ENCODE data around the gene KRT13. TPM values are rescaled to one million over a fixed set of nuclear protein-coding genes. Genes with fewer than 3 reads are reported as not detected.
"Not testable (repeated sequence)": the region's sequence is repeated elsewhere in the genome, so short reads cannot be mapped to it uniquely, and the experiment has no call there.

Gene KRT13
- 0.73 TPM for total RNA-seq

- no peaks in the 10 kb centered on the region for H3K9me3 ChIP-seq (ENCODE audit: low read depth, low read length)
- H3K4me1 ChIP-seq (ENCODE audit: insufficient read depth, low read length), result peaks cover 6% of the 10 kb centered on the region
- H3K27me3 ChIP-seq (ENCODE audit: insufficient read depth, low read length), result no peaks in the 10 kb centered on the region
- no peak within 1 kb of the TSS for H3K4me3 ChIP-seq (ENCODE audit: low read length)
Observed at GRCh38 chr17:41505007-41505808, at the start of gene KRT13. Gene KRT13, minus strand, starts transcription at chr17:41505612. Its CDS starts 62 bp downstream, at chr17:41505550.

DNA sequence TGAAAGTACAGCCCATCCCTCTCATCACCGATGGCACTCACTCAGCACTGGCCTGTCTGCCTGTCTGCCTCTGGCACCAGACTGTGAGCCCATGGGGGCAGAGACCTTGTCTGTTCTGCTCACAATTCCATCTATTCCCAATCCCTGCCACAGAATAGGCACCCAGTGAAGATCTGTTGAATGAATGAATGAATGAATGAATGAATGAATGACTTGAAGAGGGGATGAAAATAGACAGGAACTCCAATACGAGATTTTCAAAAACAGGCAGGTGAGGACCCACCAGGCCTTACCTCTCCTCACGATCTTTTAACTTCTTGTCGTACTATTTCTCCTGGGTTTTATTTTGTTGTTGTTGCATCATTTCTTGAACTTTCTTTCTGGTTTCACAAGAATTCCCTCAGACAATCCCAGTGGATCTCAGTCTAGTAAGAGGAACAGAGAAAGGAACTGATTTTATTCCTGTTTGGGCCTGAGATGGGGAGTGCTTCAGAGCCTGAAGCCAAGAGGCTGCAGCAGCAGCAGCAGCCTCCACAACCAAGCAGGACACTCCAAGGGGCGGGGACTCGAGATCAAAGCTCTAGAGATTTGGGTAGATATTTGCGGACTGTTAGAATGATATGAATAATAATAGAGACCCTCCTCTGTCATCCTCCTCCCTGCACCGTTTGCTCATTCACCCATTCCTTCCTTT is 48.7 kb upstream of the KRT13 start:
- Histone ChIP-seq H3K4me1 (ENCODE audit: insufficient read depth, low read length) (peaks cover under 1% of the 10 kb centered on the region), H3K4me3 (ENCODE audit: low read length) (no peak overlapping the region), H3K27me3 (ENCODE audit: insufficient read depth, low read length) (no peaks in the 10 kb centered on the region), H3K9me3 (ENCODE audit: low read depth, low read length) (no peaks in the 10 kb centered on the region)

DNA sequence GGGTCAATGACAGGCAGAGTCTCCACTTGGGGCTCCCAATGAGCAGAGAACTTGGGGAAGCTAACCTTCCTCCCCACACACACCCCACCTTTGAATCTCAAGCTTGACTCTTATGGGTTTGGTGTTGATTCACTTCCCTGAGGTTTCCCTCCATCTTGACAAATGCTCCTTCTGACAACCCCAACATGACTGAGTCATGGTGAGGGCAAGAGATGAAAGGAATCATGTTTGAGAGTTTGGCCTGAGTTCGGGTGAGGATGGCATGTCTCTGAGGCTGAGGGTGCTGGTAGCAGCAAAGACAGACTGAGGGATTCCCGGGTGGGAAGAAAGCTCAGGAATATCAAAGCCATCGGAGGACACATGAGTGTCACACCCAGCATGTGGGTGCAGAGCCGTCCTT is 47.8 kb upstream of the KRT13 start:
- Histone ChIP-seq H3K4me3 (ENCODE audit: low read length) (no peak overlapping the region), H3K9me3 (ENCODE audit: low read depth, low read length) (no peaks in the 10 kb centered on the region), H3K4me1 (ENCODE audit: insufficient read depth, low read length) (peaks cover 10% of the 10 kb centered on the region), H3K27me3 (ENCODE audit: insufficient read depth, low read length) (no peaks in the 10 kb centered on the region)

DNA sequence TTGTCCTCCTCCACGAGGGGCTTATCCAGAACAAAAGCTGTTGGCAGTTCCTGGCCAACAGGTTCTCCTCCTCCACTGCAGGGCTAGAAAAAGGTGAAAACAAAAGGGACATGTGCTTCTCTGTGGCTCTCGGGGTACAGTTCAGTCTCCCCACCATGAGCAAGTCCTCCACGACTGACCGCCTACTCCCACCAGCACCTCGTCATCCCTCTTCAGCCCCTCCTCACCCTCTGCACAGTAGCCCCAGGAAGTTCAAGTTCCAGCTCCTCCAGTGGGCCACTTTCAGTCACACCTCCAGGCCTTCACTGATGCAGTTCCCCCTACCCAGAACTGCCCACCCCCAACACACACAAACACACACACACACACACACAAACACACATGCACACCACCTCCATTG is 47.0 kb upstream of the KRT13 start:
- Histone ChIP-seq H3K27me3 (ENCODE audit: insufficient read depth, low read length) (no peaks in the 10 kb centered on the region), H3K4me3 (ENCODE audit: low read length) (no peak overlapping the region), H3K9me3 (ENCODE audit: low read depth, low read length) (no peaks in the 10 kb centered on the region), H3K4me1 (ENCODE audit: insufficient read depth, low read length) (peaks cover 18% of the 10 kb centered on the region)

DNA sequence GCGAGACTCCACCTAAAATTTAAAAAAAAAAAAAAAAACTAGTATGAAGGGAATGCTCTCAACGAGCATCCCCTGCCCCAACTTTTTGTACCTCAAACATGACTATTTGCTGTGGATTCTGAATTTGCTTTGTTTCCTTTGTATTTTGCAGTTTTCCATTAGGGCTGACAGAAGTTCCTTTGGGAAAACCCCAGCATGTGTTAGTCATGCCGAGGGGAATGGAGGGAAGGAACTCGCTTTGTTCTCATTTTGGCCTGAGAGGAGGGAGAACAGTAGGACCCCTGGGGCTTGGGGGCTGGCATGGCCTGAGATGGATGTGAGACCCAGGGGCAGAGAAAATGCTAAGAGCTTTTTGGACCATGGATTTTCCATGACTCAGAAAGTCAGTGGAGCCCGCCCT is 46.0 kb upstream of the KRT13 start:
- H3K27me3 ChIP-seq (ENCODE audit: insufficient read depth, low read length), result no peaks in the 10 kb centered on the region
- peaks cover 18% of the 10 kb centered on the region for H3K4me1 ChIP-seq (ENCODE audit: insufficient read depth, low read length)
- no peaks in the 10 kb centered on the region for H3K9me3 ChIP-seq (ENCODE audit: low read depth, low read length)
- H3K4me3 ChIP-seq (ENCODE audit: low read length), result no peak overlapping the region

DNA sequence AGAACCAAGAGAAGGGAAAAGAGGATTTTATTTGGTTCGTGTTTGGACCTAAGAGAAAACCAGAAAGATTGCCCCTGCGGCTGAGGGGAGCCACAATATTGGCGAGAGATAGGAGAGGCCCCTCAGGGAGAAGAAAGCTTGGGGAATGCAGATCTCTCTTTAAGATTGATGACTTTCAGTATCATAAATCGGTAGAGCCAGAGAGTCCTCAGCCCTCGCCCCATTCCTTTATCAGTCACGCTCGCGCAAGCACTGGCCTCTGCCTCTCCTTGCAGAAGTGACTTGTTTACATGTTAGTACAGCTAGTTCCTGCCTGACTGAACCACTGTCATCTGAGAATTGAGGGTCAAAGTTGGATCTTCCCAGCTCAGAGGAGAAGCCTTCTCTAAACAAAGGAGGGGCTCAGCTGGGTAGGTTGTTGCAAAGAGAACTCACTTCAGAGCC is 44.2 kb upstream of the KRT13 start:
- H3K27me3 ChIP-seq (ENCODE audit: insufficient read depth, low read length), result no peaks in the 10 kb centered on the region
- peaks cover 18% of the 10 kb centered on the region for H3K4me1 ChIP-seq (ENCODE audit: insufficient read depth, low read length)
- no peaks in the 10 kb centered on the region for H3K9me3 ChIP-seq (ENCODE audit: low read depth, low read length)
- H3K4me3 ChIP-seq (ENCODE audit: low read length), result no peak overlapping the region

DNA sequence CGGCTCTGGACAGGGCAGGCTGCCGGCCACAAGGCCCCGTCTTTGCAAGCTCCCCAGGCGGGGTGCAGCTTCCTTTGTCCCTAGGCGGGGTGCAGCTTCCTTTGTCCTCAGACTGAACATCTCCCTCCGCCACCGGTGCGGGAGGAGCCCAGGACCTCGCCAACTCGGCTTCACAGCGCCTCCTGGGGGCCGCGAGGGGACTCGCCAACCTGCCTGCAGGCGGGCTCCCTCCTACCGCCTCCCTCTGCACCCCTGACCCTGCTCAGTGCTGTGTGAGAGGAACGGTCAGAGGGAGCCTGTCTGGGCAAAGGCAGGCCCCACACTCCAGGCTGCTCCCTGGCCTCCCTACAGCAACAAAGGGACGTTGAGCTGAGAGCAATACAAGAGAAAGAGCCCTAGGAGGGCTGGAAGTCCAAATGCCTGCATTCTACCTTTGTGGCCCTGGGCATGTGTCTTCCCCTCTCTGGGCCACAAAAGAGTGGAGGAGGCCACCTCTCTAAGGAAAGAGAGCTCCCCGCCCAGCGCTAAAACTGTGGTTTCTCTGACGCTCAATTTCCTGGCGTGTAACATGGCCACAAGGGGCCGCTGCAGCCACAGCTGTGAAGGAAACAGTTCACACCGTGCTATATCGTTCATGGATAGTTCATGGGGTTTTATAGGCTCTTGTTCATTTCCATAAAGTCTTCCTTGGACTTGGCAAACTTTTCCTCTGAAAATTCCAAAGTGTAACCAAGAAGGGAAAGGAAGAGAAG is 43.6 kb upstream of the KRT13 start:
- no peaks in the 10 kb centered on the region for H3K27me3 ChIP-seq (ENCODE audit: insufficient read depth, low read length)
- no peak overlapping the region for H3K4me3 ChIP-seq (ENCODE audit: low read length)
- peaks cover 18% of the 10 kb centered on the region for H3K4me1 ChIP-seq (ENCODE audit: insufficient read depth, low read length)
- H3K9me3 ChIP-seq (ENCODE audit: low read depth, low read length), result no peaks in the 10 kb centered on the region

- no peaks in the 10 kb centered on the region for H3K9me3 ChIP-seq (ENCODE audit: low read depth, low read length)
- H3K4me1 ChIP-seq (ENCODE audit: insufficient read depth, low read length), result peaks cover 18% of the 10 kb centered on the region
- H3K4me3 ChIP-seq (ENCODE audit: low read length), result no peak overlapping the region
- H3K27me3 ChIP-seq (ENCODE audit: insufficient read depth, low read length), result no peaks in the 10 kb centered on the region
Observed at GRCh38 chr17:41547921-41548843, 42.8 kb upstream of the KRT13 start.

DNA sequence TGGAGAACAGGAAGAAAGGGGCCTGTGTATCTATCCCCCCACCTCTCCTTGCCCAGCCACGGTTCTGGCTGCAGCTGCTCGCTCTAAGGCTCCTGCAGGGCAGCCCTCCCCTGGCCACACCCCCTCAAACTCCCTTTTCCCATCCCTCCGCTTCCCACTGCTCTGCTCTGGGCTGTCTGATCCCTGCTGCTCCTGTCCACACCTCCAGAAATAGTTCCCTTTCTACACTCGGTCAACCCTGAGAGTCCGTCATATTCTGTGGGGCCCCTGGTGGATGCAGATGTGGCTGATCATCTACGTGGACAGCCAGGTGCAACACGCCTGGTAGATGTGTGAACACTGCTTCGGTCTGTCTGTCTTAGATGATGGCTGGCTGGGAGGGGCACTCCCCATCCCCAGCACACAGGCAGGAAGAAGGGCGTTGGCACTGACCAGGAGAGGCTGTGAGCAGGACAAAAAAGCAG is 42.0 kb upstream of the KRT13 start:
- Histone ChIP-seq H3K4me3 (ENCODE audit: low read length) (no peak overlapping the region), H3K4me1 (ENCODE audit: insufficient read depth, low read length) (peaks cover 18% of the 10 kb centered on the region), H3K9me3 (ENCODE audit: low read depth, low read length) (no peaks in the 10 kb centered on the region), H3K27me3 (ENCODE audit: insufficient read depth, low read length) (no peaks in the 10 kb centered on the region)

- no peaks in the 10 kb centered on the region for H3K27me3 ChIP-seq (ENCODE audit: insufficient read depth, low read length)
- H3K9me3 ChIP-seq (ENCODE audit: low read depth, low read length), result no peaks in the 10 kb centered on the region
- H3K4me1 ChIP-seq (ENCODE audit: insufficient read depth, low read length), result peaks cover 18% of the 10 kb centered on the region
- H3K4me3 ChIP-seq (ENCODE audit: low read length), result no peak overlapping the region
Observed at GRCh38 chr17:41546819-41547218, 41.4 kb upstream of the KRT13 start.

GRCh38 chr17:41545829-41546410 is 40.5 kb upstream of the KRT13 start:
- Histone ChIP-seq H3K4me3 (ENCODE audit: low read length) (no peak overlapping the region), H3K27me3 (ENCODE audit: insufficient read depth, low read length) (no peaks in the 10 kb centered on the region), H3K4me1 (ENCODE audit: insufficient read depth, low read length) (peaks cover 18% of the 10 kb centered on the region), H3K9me3 (ENCODE audit: low read depth, low read length) (no peaks in the 10 kb centered on the region)

DNA sequence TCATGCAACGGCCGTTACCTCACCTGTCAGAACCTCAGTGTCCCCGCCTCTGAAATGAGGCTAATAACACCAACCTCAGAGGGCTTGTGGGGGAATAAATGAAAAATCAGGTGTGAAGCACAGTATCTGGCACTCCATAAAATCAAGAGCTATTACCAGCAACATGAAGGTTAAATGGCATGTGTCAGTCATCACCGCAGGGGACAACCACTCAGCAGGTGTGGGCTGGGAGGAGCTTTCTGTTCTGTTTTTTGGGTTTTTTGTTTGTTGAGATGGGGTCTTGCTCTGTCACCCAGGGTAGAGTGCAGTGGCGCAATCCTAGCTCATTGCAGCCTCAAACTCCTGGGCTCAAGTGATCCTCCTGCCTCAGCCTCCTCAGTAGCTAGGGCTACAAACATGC is 39.5 kb upstream of the KRT13 start:
- peaks cover 18% of the 10 kb centered on the region for H3K4me1 ChIP-seq (ENCODE audit: insufficient read depth, low read length)
- H3K27me3 ChIP-seq (ENCODE audit: insufficient read depth, low read length), result no peaks in the 10 kb centered on the region
- no peak overlapping the region for H3K4me3 ChIP-seq (ENCODE audit: low read length)
- H3K9me3 ChIP-seq (ENCODE audit: low read depth, low read length), result no peaks in the 10 kb centered on the region

DNA sequence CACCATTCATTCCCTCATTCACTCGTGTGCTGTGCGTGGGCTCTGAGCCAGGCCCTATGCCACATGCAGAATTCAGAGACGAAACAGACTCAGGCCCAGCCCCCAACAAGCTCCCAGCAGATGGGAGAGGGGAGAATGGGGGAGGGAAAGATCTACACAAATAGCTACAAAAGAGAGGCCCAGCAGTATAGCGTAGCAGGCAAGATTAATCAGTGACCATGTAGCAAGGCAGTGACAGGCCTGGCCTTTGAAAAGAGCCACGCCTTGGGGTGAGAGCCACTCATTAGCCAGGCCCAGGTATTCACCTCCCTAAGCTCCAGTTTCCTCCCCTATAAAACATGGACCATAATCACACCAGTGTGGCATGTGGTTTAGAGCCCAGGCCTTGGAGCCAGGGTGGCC is 39.1 kb upstream of the KRT13 start:
- Histone ChIP-seq H3K4me1 (ENCODE audit: insufficient read depth, low read length) (peaks cover 18% of the 10 kb centered on the region), H3K27me3 (ENCODE audit: insufficient read depth, low read length) (no peaks in the 10 kb centered on the region), H3K4me3 (ENCODE audit: low read length) (no peak overlapping the region), H3K9me3 (ENCODE audit: low read depth, low read length) (no peaks in the 10 kb centered on the region)

DNA sequence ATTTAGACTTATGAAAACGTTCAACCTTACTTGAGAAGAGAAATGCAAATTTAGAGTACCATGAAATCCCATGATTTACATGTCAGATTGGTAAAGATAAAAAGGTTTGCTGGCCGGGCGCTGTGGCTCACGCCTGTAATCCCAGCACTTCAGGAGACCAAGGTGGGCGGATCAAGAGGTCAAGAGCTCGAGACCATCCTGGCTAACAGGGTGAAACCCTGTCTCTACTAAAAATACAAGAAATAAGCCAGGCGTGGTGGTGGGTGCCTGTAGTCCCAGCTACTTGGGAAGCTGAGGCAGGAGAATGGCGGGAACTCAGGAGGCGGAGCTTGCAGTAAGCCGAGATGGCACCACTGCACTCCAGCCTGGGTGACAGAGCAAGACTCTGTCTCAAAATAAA is 37.4 kb upstream of the KRT13 start:
- H3K4me3 ChIP-seq (ENCODE audit: low read length); H3K9me3 ChIP-seq (ENCODE audit: low read depth, low read length); H3K27me3 ChIP-seq (ENCODE audit: insufficient read depth, low read length); H3K4me1 ChIP-seq (ENCODE audit: insufficient read depth, low read length): not testable (repeated sequence)
